Liver (tissue), 9 donors: ENCODE data around the gene CDX1. TPM values are rescaled to one million over a fixed set of nuclear protein-coding genes. Genes with fewer than 3 reads are reported as not detected.

Experiments
- DNase-seq: peaks from one replicate; pipeline ENCODE4 v3.0.0-alpha.2; 2017; ENCODE audit warnings: low spot score
- H3K27ac ChIP-seq, 2 donors: one replicate each; pipeline ENCODE4 v1.7.0; 2013; ENCODE audit warnings: inconsistent platforms in 2 of 2, low read length in 2 of 2, control low read depth in 1 of 2, low read depth in 1 of 2, mild to moderate bottlenecking in 1 of 2
- H3K27me3 ChIP-seq, 4 donors: one replicate each; pipeline versions ENCODE4 v1.6.1 to v1.7.0; 2013; ENCODE audit warnings: low read length in 3 of 4, inconsistent platforms in 1 of 4, mild to moderate bottlenecking in 1 of 4, moderate library complexity in 1 of 4; ENCODE audit not compliant: control insufficient read depth in 4 of 4, insufficient read depth in 4 of 4
- H3K36me3 ChIP-seq, 4 donors: one replicate each; pipeline versions ENCODE4 v1.6.1 to v1.7.0; 2013; ENCODE audit warnings: low read length in 3 of 4, mild to moderate bottlenecking in 3 of 4, low read depth in 1 of 4, moderate library complexity in 1 of 4; ENCODE audit not compliant: control insufficient read depth in 4 of 4, insufficient read depth in 3 of 4
- H3K4me1 ChIP-seq, 4 donors: one replicate each; pipeline versions ENCODE4 v1.6.1 to v1.7.0; 2013; ENCODE audit warnings: low read length in 3 of 4, mild to moderate bottlenecking in 3 of 4, moderate library complexity in 1 of 4; ENCODE audit not compliant: control insufficient read depth in 4 of 4, insufficient read depth in 4 of 4
- H3K4me3 ChIP-seq, 3 donors: one replicate each; pipeline versions ENCODE4 v1.6.1 to v1.7.0; 2013; ENCODE audit warnings: low read length in 3 of 3, control low read depth in 1 of 3, low read depth in 1 of 3, mild to moderate bottlenecking in 1 of 3
- H3K9ac ChIP-seq, 2 donors: one replicate each; pipeline ENCODE4 v1.7.0; 2013; ENCODE audit warnings: low read length in 2 of 2, mild to moderate bottlenecking in 2 of 2, moderate library complexity in 2 of 2, control low read depth in 1 of 2, low read depth in 1 of 2
- H3K9me3 ChIP-seq, 4 donors: one replicate each; pipeline versions ENCODE4 v1.6.1 to v1.7.0; 2013; ENCODE audit warnings: low read length in 3 of 4; ENCODE audit not compliant: control insufficient read depth in 4 of 4
- CTCF ChIP-seq: fragments of 150-350 bp; IDR thresholded peaks from 2 replicates; pipeline ENCODE4 v1.5.1; 2017; ENCODE audit warnings: improper control_type of control experiment, low read depth, low read length; ENCODE audit not compliant: missing input control
- FOXA1 ChIP-seq: IDR thresholded peaks from 2 replicates; pipeline ENCODE4 v1.6.1; 2016; ENCODE audit warnings: antibody characterized with exemption
- FOXA2 ChIP-seq: IDR thresholded peaks from 2 replicates; pipeline ENCODE4 v1.6.1; 2016; ENCODE audit warnings: antibody characterized with exemption
- GABPA ChIP-seq, 2 donors: IDR thresholded peaks in 1 of 2; conservative IDR thresholded peaks in 1 of 2; 2 replicates each; pipeline ENCODE4 v1.6.1; 2016; ENCODE audit warnings: antibody characterized with exemption in 2 of 2, mild to moderate bottlenecking in 1 of 2, moderate library complexity in 1 of 2
- HNF4A ChIP-seq, 2 donors: conservative IDR thresholded peaks; 2 replicates each; pipeline ENCODE4 v1.6.1; 2016; ENCODE audit warnings: antibody characterized with exemption in 2 of 2, mild to moderate bottlenecking in 2 of 2
- HNF4G ChIP-seq: IDR thresholded peaks from 2 replicates; pipeline ENCODE4 v1.6.1; 2016; ENCODE audit warnings: antibody characterized with exemption
- JUND ChIP-seq, 2 donors: IDR thresholded peaks; 2 replicates each; pipeline ENCODE4 v1.6.1; 2016; ENCODE audit warnings: antibody characterized with exemption in 2 of 2
- MAX ChIP-seq: IDR thresholded peaks from 2 replicates; pipeline ENCODE4 v1.6.1; 2016; ENCODE audit warnings: antibody characterized with exemption
- NR2F2 ChIP-seq: IDR thresholded peaks from 2 replicates; pipeline ENCODE4 v1.6.1; 2016; ENCODE audit warnings: antibody characterized with exemption
- RAD21 ChIP-seq, 2 donors: IDR thresholded peaks; 2 replicates each; pipeline ENCODE4 v1.6.1; 2016; ENCODE audit warnings: antibody characterized with exemption in 2 of 2, mild to moderate bottlenecking in 2 of 2
- REST ChIP-seq: IDR thresholded peaks from 2 replicates; pipeline ENCODE4 v1.6.1; 2016; ENCODE audit warnings: antibody characterized with exemption, mild to moderate bottlenecking
- RXRA ChIP-seq, 2 donors: IDR thresholded peaks; 2 replicates each; pipeline ENCODE4 v1.6.1; 2017 to 2018; ENCODE audit warnings: antibody characterized with exemption in 2 of 2, mild to moderate bottlenecking in 1 of 2
- SP1 ChIP-seq: IDR thresholded peaks from 2 replicates; pipeline ENCODE4 v1.6.1; 2018; ENCODE audit warnings: antibody characterized with exemption, mild to moderate bottlenecking
- YY1 ChIP-seq: IDR thresholded peaks from 2 replicates; pipeline ENCODE4 v1.6.1; 2016; ENCODE audit warnings: antibody characterized with exemption, mild to moderate bottlenecking
- ZBTB33 ChIP-seq: IDR thresholded peaks from 2 replicates; pipeline ENCODE4 v1.6.1; 2016; ENCODE audit warnings: antibody characterized with exemption
- WGBS: extraction: QIAGEN DNeasy Blood & Tissue Kit; methylation state at CpG from one replicate; pipeline ENCODE4 v1.1.7; 2013; 5-methylcytosine and 5-hydroxymethylcytosine counted together
- polyA plus RNA-seq, 2 donors: library from polyadenylated mRNA; stranded (reverse) in 1 of 2; unstranded in 1 of 2; fragments of 200-250 nt in 1 of 2; fragments of >200 nt in 1 of 2; fragmentation: Nextera tagmentation in 1 of 2; extraction: Ambion mirVana in 1 of 2; gene quantifications; one replicate each; pipeline versions ENCODE4 v1.2.1 to v1.2.3, GENCODE V29; 2013 to 2015
- total RNA-seq, 2 donors: library from RNA; depleted of rRNA; stranded (reverse); fragments of >200 nt; gene quantifications; one replicate each; pipeline ENCODE4 v1.2.3, GENCODE V29; 2014
- donor health status: healthy.
- donor health status: healthy.
- donor health status: healthy.
- donor health status: healthy.
- donor health status: healthy.

Gene CDX1
- total and polyA plus RNA-seq, 4 donors, result not detected

GRCh38 chr5:150117945-150118560 is 48.5 kb upstream of the CDX1 start:
- TF ChIP-seq MAX (no peak), FOXA1 (no peak), JUND (IDR thresholded peaks at IDR 0.05) (no peak), YY1 (no peak), REST (no peak), HNF4A (conservative IDR thresholded peaks at IDR 0.05) (no peak), FOXA2 (no peak), SP1 (no peak), CTCF (no peak), RAD21 (IDR thresholded peaks at IDR 0.05) (no peak), RXRA (IDR thresholded peaks at IDR 0.05) (no peak), GABPA (IDR thresholded peaks at IDR 0.05 in 1 of 2, conservative IDR thresholded peaks at IDR 0.05 in 1 of 2) (no peak), HNF4G (no peak), ZBTB33 (no peak)
- WGBS, result 90% methylated on average over 9 of the region's 9 CpGs
- no peak overlapping the region for H3K9ac ChIP-seq
- no peak overlapping the region for H3K27ac ChIP-seq
- no peak for DNase-seq
- H3K27me3 ChIP-seq, result no peaks in the 10 kb centered on the region
- no peaks in the 10 kb centered on the region for H3K4me1 ChIP-seq
- H3K36me3 ChIP-seq, result peaks cover 0 to 26% (median 3%) of the 10 kb centered on the region in 4 donors
- no peak overlapping the region for H3K4me3 ChIP-seq
- H3K9me3 ChIP-seq, result no peaks in the 10 kb centered on the region

GRCh38 chr5:150118561-150119229 is 47.9 kb upstream of the CDX1 start:
- Histone ChIP-seq H3K9me3 (no peaks in the 10 kb centered on the region), H3K27ac (no peak overlapping the region), H3K4me3 (no peak overlapping the region), H3K4me1 (no peaks in the 10 kb centered on the region), H3K27me3 (no peaks in the 10 kb centered on the region), H3K9ac (no peak overlapping the region), H3K36me3 (peaks cover 0 to 28% (median 3%) of the 10 kb centered on the region in 4 donors)
- no peak for DNase-seq
- no peak for TF ChIP-seq NR2F2
- no peak for TF ChIP-seq SP1
- no peak for TF ChIP-seq FOXA2
- no peak for TF ChIP-seq JUND (IDR thresholded peaks at IDR 0.05)
- 94% methylated on average over 11 of the region's 11 CpGs for WGBS
